HCT116 (cell line): Measurements from ENCODE around the gene PIBF1. TPM values are rescaled to one million over a fixed set of nuclear protein-coding genes. Genes with fewer than 3 reads are reported as not detected.

Experiments used
- ATAC-seq: fragments of 200-7000 bp; cut with Tn5 transposase; 2 replicates; pipeline ENCODE4 v1.9.1; 2020; ENCODE audit warnings: mild to moderate bottlenecking, moderate library complexity
- BruUV-seq: library from RNA; stranded (reverse); fragments of 400-500 nt; replicated peaks from 2 replicates; lab custom pipeline; 2021; lab: Mats Ljungman, UMichigan
- CTCF ChIA-PET: fragments of 300-600 bp; sonication (Branson Sonifier 250); formaldehyde crosslinking; loops from one replicate; lab custom pipeline; 2021; ENCODE audit warnings: antibody characterized with exemption; lab: Charles Lee
- POLR2A ChIA-PET: fragments of 300-600, 350-600 bp; sonication (Branson Sonifier 250); formaldehyde crosslinking; loops from one replicate; lab custom pipeline; 2021; ENCODE audit warnings: antibody characterized with exemption; lab: Charles Lee
- RAD21 ChIA-PET, 2 experiments: fragments of 300-600 bp; sonication (Branson Sonifier 250); formaldehyde crosslinking; loops; one replicate each; lab custom pipeline; 2023; ENCODE audit warnings: low total read pairs in 2 of 2; ENCODE audit not compliant: uncharacterized antibody in 2 of 2, unreplicated experiment in 2 of 2, low non-redundant PET in 1 of 2; lab: Charles Lee
- DNase-seq: peaks from one replicate; pipeline ENCODE4 v3.0.0-alpha.2; 2010; ENCODE audit warnings: low read depth, low spot score
- H2AFZ ChIP-seq: fragments of 200-600 bp; shearing (Covaris generic), sonication (generic); 2 replicates; pipeline ENCODE4 v1.6.1; 2017; ENCODE audit warnings: low read depth, mixed run types, mixed read lengths, antibody characterized with exemption, low read length; ENCODE audit not compliant: poor library complexity, severe bottlenecking
- H3K27ac ChIP-seq: 2 replicates; pipeline ENCODE4 v1.5.1; 2012; ENCODE audit warnings: low read depth, low read length
- H3K27me3 ChIP-seq: fragments of 200-600 bp; sonication (generic); 2 replicates; pipeline ENCODE4 v1.6.1; 2016; ENCODE audit warnings: mixed run types, low read length, mixed read lengths; ENCODE audit not compliant: insufficient read depth
- H3K36me3 ChIP-seq, 2 experiments: fragments of 200-500 bp in 1 of 2; fragments of 200-600 bp in 1 of 2; sonication (Bioruptor generic) in 1 of 2; sonication (generic) in 1 of 2; 2 replicates each; pipeline versions ENCODE4 v1.5.1 to v1.6.1; 2014 to 2016; ENCODE audit warnings: low read length in 2 of 2, inconsistent platforms in 1 of 2, mixed read lengths in 1 of 2, mixed run types in 1 of 2; ENCODE audit not compliant: insufficient read depth in 2 of 2, control insufficient read depth in 1 of 2
- H3K4me1 ChIP-seq, 2 experiments: fragments of 200-600 bp in 1 of 2; sonication (generic) in 1 of 2; 2 replicates each; pipeline versions ENCODE4 v1.5.1 to v1.6.1; 2012 to 2017; ENCODE audit warnings: low read length in 2 of 2, inconsistent platforms in 1 of 2, mild to moderate bottlenecking in 1 of 2, mixed read lengths in 1 of 2, mixed run types in 1 of 2, moderate library complexity in 1 of 2; ENCODE audit not compliant: insufficient read depth in 2 of 2, control insufficient read depth in 1 of 2
- H3K4me2 ChIP-seq: fragments of 200-600 bp; sonication (generic); 2 replicates; pipeline ENCODE4 v1.6.1; 2017; ENCODE audit warnings: mixed run types, low read length, mixed read lengths
- H3K4me3 ChIP-seq, 2 experiments: fragments of 200-600 bp in 1 of 2; sonication (generic) in 1 of 2; replicated peaks in 1 of 2; 2 replicates each; pipeline ENCODE4 v1.5.1; 2011 to 2016; ENCODE audit warnings: low read length in 2 of 2, control low read depth in 1 of 2, low read depth in 1 of 2, mild to moderate bottlenecking in 1 of 2, mixed read lengths in 1 of 2, mixed run types in 1 of 2
- H3K79me2 ChIP-seq: fragments of 200-600 bp; sonication (generic); 2 replicates; pipeline ENCODE4 v1.6.1; 2017; ENCODE audit warnings: mild to moderate bottlenecking, mixed run types, low read length, moderate library complexity, mixed read lengths; ENCODE audit not compliant: insufficient read depth
- H3K9ac ChIP-seq: fragments of 200-600 bp; sonication (generic); 2 replicates; pipeline ENCODE4 v1.6.1; 2016; ENCODE audit warnings: low read length, mixed read lengths
- H3K9me2 ChIP-seq: fragments of 200-600 bp; sonication (generic), shearing (Covaris generic); 2 replicates; pipeline ENCODE4 v1.6.1; 2017; ENCODE audit warnings: mixed run types, mild to moderate bottlenecking, moderate library complexity; ENCODE audit not compliant: insufficient read depth
- H3K9me3 ChIP-seq, 2 experiments: fragments of 200-500 bp in 1 of 2; fragments of 200-600 bp in 1 of 2; sonication (Bioruptor generic) in 1 of 2; sonication (generic) in 1 of 2; 2 replicates each; pipeline ENCODE4 v1.6.1; 2014 to 2017; ENCODE audit warnings: low read length in 2 of 2, mixed read lengths in 2 of 2, inconsistent platforms in 1 of 2, low read depth in 1 of 2, mild to moderate bottlenecking in 1 of 2, mixed run types in 1 of 2, moderate library complexity in 1 of 2; ENCODE audit not compliant: control insufficient read depth in 1 of 2, insufficient read depth in 1 of 2
- H4K20me1 ChIP-seq: fragments of 200-600 bp; sonication (generic), shearing (Covaris generic); 2 replicates; pipeline ENCODE4 v1.6.1; 2017; ENCODE audit warnings: mixed run types, mild to moderate bottlenecking, moderate library complexity; ENCODE audit not compliant: insufficient read depth
- ATF3 ChIP-seq: IDR thresholded peaks from 2 replicates; pipeline ENCODE4 v1.6.1; 2012
- CBX3 ChIP-seq: IDR thresholded peaks from 2 replicates; pipeline ENCODE4 v1.6.1; 2012; ENCODE audit warnings: low read depth
- CTCF ChIP-seq, 3 experiments: fragments of 200-600 bp in 1 of 3; sonication (generic) in 1 of 3; IDR thresholded peaks in 2 of 3; conservative IDR thresholded peaks in 1 of 3; 2 replicates each; pipeline ENCODE4 v1.5.1; 2012 to 2017; ENCODE audit warnings: low read depth in 2 of 3, low read length in 2 of 3, antibody characterized with exemption in 1 of 3, borderline replicate concordance in 1 of 3, control low read depth in 1 of 3, mild to moderate bottlenecking in 1 of 3, mixed read lengths in 1 of 3, mixed run types in 1 of 3, moderate library complexity in 1 of 3; ENCODE audit not compliant: insufficient read depth in 1 of 3
- EGR1 ChIP-seq: IDR thresholded peaks from 2 replicates; pipeline ENCODE4 v1.6.1; 2012; ENCODE audit warnings: low read depth
- ELF1 ChIP-seq: IDR thresholded peaks from 2 replicates; pipeline ENCODE4 v1.6.1; 2012; ENCODE audit warnings: low read depth, borderline replicate concordance
- EZH2 ChIP-seq: fragments of 200-600 bp; sonication (generic); IDR thresholded peaks from 2 replicates; pipeline ENCODE4 v1.6.1; 2017; ENCODE audit warnings: antibody characterized with exemption, mixed run types
- EZH2phosphoT487 ChIP-seq: fragments of 200-600 bp; IDR thresholded peaks from 2 replicates; pipeline ENCODE4 v1.6.1; 2018; ENCODE audit warnings: antibody characterized with exemption, borderline replicate concordance
- FOSL1 ChIP-seq: IDR thresholded peaks from 2 replicates; pipeline ENCODE4 v1.6.1; 2012; ENCODE audit warnings: low read depth
- JUND ChIP-seq: IDR thresholded peaks from 2 replicates; pipeline ENCODE4 v1.6.1; 2012
- POLR2A ChIP-seq: IDR thresholded peaks from 2 replicates; pipeline ENCODE4 v1.7.0; 2011; ENCODE audit warnings: borderline replicate concordance; ENCODE audit not compliant: insufficient read depth, insufficient read length; ENCODE audit errors: extremely low read depth
- POLR2AphosphoS5 ChIP-seq: IDR thresholded peaks from 2 replicates; pipeline ENCODE4 v1.6.1; 2011; ENCODE audit warnings: mild to moderate bottlenecking, low read depth, low read length, moderate library complexity
- RAD21 ChIP-seq: IDR thresholded peaks from 2 replicates; pipeline ENCODE4 v1.6.1; 2012; ENCODE audit warnings: low read depth, mild to moderate bottlenecking
- REST ChIP-seq: IDR thresholded peaks from 2 replicates; pipeline ENCODE4 v1.6.1; 2012; ENCODE audit warnings: low read depth
- SIN3A ChIP-seq: IDR thresholded peaks from 2 replicates; pipeline ENCODE4 v1.6.1; 2012; ENCODE audit warnings: low read depth
- SP1 ChIP-seq: IDR thresholded peaks from 2 replicates; pipeline ENCODE4 v1.6.1; 2012; ENCODE audit warnings: low read depth
- SRF ChIP-seq: IDR thresholded peaks from 2 replicates; pipeline ENCODE4 v1.6.1; 2012; ENCODE audit warnings: low read depth
- TCF7L2 ChIP-seq: IDR thresholded peaks from 2 replicates; pipeline ENCODE4 v1.7.0; 2011; ENCODE audit warnings: borderline replicate concordance, inconsistent platforms; ENCODE audit not compliant: insufficient read depth, insufficient read length; ENCODE audit errors: extremely low read depth
- ZFX ChIP-seq: fragments of 450-650 bp; IDR thresholded peaks from 2 replicates; pipeline ENCODE4 v1.6.1; 2017
- ZNF274 ChIP-seq: fragments of 200-500 bp; sonication (Bioruptor generic); IDR thresholded peaks from 2 replicates; pipeline ENCODE4 v1.6.1; 2014; ENCODE audit warnings: mild to moderate bottlenecking, low read depth, low read length, inconsistent platforms
- intact Hi-C: fragments of 100-400 bp; cut with micrococcal nuclease; formaldehyde crosslinking; loops from 2 replicates; pipeline ENCODE4 v1.10.0; 2022
- total RNA-seq: library from RNA; stranded (reverse); gene quantifications from one replicate; pipeline ENCODE4 v1.2.1, GENCODE V29; 2021; ENCODE audit not compliant: unreplicated experiment
- TF ChIP-seq, protein P1 (sequence below): IDR thresholded peaks from 2 replicates; pipeline ENCODE4 v1.6.1; 2011; ENCODE audit warnings: mild to moderate bottlenecking, low read length, moderate library complexity; ENCODE audit not compliant: insufficient replicate concordance; ENCODE audit errors: extremely low read depth

The PIBF1 gene
- total RNA-seq, 1 experiment from 2014 or later, result 21.1 TPM

- no peak overlapping the region for H2AFZ ChIP-seq
- ChIA-PET POLR2A (no interaction called here), CTCF (no interaction called here), RAD21 (no interaction called here)
- H3K79me2 ChIP-seq, result no peaks in the 10 kb centered on the region
- no peak for DNase-seq
- peaks cover 24 to 28% of the 10 kb centered on the region in 2 experiments for H3K4me1 ChIP-seq
- BruUV-seq, result no TSS peak
- no peaks in the 10 kb centered on the region for H3K27me3 ChIP-seq
- no peaks in the 10 kb centered on the region for H4K20me1 ChIP-seq
- intact Hi-C loops, result no loop called here
- no peak overlapping the region for H3K9ac ChIP-seq
- no peaks in the 10 kb centered on the region for H3K9me2 ChIP-seq
- no peak overlapping the region for H3K27ac ChIP-seq
- no peaks in the 10 kb centered on the region for H3K36me3 ChIP-seq
- no peak overlapping the region; a peak in 1 of 4 replicates for H3K4me3 ChIP-seq
- ATAC-seq, result peak; percentile 64; the same call in 1 of the 2 replicates
- H3K4me2 ChIP-seq, result peak overlapping the region; percentile 60
- TF ChIP-seq EZH2, result no peak
- TF ChIP-seq POLR2A, result no peak
- peak; percentile 58 for TF ChIP-seq SP1
- no peak for TF ChIP-seq ELF1
- peak; percentile 56; the same call in 1 of the 2 replicates for TF ChIP-seq CBX3
- TF ChIP-seq EGR1, result no peak
- no peak for TF ChIP-seq EZH2phosphoT487
- TF ChIP-seq FOSL1, result no peak
- TF ChIP-seq SRF, result no peak
- no peak for TF ChIP-seq REST
- TF ChIP-seq RAD21, result no peak
- peak; percentile 36; the same call in 1 of the 2 replicates for TF ChIP-seq JUND
- no peak for TF ChIP-seq ZNF274
- no peak for TF ChIP-seq POLR2AphosphoS5
- no peak for TF ChIP-seq SIN3A
- TF ChIP-seq TCF7L2, result no peak
- TF ChIP-seq CTCF (IDR thresholded peaks at IDR 0.05 in 2 of 3, conservative IDR thresholded peaks at IDR 0.05 in 1 of 3; ENCODE audit: borderline replicate concordance in 1 of 3, insufficient read depth in 1 of 3, low read depth in 2 of 3, low read length in 2 of 3), result no peak
- no peak for TF ChIP-seq ZFX
- TF ChIP-seq, protein P1, sequence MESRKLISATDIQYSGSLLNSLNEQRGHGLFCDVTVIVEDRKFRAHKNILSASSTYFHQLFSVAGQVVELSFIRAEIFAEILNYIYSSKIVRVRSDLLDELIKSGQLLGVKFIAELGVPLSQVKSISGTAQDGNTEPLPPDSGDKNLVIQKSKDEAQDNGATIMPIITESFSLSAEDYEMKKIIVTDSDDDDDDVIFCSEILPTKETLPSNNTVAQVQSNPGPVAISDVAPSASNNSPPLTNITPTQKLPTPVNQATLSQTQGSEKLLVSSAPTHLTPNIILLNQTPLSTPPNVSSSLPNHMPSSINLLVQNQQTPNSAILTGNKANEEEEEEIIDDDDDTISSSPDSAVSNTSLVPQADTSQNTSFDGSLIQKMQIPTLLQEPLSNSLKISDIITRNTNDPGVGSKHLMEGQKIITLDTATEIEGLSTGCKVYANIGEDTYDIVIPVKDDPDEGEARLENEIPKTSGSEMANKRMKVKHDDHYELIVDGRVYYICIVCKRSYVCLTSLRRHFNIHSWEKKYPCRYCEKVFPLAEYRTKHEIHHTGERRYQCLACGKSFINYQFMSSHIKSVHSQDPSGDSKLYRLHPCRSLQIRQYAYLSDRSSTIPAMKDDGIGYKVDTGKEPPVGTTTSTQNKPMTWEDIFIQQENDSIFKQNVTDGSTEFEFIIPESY, result no peak
- TF ChIP-seq ATF3, result no peak
- no peaks in the 10 kb centered on the region for H3K9me3 ChIP-seq
Observed at GRCh38 chr13:72960541-72960940, 178.6 kb downstream of the PIBF1 start.
